OCI-LY3 (cell line): ENCODE results near the gene PTTG2.

Source experiments
- EZH2phosphoT487 ChIP-seq: fragments of 200-600 bp; shearing (Covaris generic); IDR thresholded peaks from 2 replicates; pipeline ENCODE4 v1.6.1; 2018; ENCODE audit warnings: antibody characterized with exemption, mixed run types, low read depth
- TF ChIP-seq, protein P1 (sequence below): fragments of 200-600, 300-600 bp; sonication (generic); IDR thresholded peaks from 2 replicates; pipeline ENCODE4 v1.5.1; 2014; ENCODE audit warnings: antibody characterized with exemption, low read length, low read depth

DNA sequence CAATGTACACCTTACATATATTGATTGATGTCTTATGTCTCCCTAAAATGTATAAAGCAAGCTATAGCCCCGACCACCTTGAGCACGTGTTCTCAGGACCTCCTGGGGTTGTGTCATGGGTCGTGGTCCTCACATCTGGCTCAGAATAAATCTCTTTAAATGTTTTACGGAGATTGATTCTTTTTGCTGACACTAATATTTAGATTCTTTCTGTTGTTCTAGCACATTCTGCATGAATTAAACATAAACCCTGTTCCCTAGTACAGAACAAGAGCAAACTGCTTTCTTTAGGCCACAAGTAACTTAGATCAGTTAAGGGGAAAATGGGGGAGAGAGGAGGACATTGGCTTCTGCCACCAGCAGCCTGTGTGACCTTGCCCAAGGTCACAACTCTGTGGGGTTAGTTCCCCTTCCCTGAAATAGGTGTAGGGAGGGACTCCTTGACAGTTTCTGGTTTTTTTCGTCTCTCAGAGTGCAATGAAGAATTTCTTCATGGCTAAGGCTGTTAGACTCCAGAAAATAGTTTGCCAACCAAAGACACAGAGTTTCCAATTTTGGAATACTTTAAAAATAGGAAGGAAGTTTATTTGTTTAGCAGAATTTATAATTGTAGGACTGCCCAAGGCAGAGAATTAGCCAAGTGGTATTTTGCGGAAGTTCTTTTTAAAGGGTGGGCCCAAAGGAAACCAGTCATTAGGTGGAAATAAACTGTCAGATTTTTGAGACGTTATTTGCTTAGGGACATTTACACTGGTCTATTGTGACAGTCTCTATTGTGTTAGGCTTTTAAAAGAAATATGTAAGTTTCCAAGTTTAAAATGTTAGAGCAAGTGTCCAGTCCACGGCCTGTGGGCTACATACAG lies 29.4 kb downstream of the PTTG2 start:
- TF ChIP-seq, protein P1, sequence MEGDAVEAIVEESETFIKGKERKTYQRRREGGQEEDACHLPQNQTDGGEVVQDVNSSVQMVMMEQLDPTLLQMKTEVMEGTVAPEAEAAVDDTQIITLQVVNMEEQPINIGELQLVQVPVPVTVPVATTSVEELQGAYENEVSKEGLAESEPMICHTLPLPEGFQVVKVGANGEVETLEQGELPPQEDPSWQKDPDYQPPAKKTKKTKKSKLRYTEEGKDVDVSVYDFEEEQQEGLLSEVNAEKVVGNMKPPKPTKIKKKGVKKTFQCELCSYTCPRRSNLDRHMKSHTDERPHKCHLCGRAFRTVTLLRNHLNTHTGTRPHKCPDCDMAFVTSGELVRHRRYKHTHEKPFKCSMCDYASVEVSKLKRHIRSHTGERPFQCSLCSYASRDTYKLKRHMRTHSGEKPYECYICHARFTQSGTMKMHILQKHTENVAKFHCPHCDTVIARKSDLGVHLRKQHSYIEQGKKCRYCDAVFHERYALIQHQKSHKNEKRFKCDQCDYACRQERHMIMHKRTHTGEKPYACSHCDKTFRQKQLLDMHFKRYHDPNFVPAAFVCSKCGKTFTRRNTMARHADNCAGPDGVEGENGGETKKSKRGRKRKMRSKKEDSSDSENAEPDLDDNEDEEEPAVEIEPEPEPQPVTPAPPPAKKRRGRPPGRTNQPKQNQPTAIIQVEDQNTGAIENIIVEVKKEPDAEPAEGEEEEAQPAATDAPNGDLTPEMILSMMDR: no peak
- TF ChIP-seq EZH2phosphoT487: no peak
